NCI-H1092 treated with DMSO at 0.1 percent for 48 hours (cell line): Measurements from ENCODE around the gene CTBP2.

Experiments used
- DNase-seq: peaks from one replicate; lab custom pipeline; 2025; lab: John Stamatoyannopoulos, UW

CTBP2 gene

DNA sequence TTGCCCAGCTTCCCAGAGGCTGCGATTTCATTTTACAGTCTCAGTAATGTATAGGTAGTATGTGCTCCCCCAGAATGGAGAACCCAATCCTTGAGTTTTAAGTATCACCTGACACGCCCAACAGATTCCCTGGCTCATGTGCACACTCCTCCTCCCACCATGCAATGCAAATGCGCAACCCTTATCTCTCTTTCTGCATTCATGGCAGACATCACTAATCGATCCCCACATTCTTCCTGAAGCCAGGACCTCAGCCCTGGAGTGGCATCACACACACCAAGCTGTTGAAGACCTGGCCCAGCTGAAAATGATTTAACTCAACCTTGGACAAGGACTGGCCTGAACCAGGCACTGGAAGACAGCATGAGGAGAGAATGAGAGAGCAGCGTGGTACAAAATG lies 150.0 kb downstream of the CTBP2 start:
- no peak for DNase-seq

DNA sequence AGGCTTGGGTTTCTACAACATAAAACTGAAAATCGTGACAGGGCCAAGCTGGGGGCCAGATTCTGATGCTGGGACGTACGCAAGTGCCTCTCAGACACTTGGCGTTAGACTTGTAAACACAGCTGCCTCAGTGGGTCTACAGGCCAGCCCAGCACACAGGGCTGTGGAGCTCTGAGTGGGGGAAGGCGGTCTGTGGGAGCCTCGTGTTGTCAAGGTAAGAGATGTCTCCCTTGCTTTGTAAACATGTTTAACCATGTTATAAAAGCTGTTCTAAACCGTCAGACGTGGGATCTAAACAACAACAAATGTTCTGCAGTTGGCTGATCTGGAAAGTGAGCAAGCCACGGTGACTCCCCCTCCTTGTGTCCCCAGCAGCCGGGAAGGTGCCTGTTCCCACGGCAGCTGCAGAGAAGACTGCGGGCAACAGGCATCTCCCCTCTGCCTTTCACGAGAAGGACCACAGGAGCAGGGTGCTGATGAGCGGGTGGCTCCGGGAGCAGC lies 150.7 kb downstream of the CTBP2 start:
- DNase-seq, result no peak

DNA sequence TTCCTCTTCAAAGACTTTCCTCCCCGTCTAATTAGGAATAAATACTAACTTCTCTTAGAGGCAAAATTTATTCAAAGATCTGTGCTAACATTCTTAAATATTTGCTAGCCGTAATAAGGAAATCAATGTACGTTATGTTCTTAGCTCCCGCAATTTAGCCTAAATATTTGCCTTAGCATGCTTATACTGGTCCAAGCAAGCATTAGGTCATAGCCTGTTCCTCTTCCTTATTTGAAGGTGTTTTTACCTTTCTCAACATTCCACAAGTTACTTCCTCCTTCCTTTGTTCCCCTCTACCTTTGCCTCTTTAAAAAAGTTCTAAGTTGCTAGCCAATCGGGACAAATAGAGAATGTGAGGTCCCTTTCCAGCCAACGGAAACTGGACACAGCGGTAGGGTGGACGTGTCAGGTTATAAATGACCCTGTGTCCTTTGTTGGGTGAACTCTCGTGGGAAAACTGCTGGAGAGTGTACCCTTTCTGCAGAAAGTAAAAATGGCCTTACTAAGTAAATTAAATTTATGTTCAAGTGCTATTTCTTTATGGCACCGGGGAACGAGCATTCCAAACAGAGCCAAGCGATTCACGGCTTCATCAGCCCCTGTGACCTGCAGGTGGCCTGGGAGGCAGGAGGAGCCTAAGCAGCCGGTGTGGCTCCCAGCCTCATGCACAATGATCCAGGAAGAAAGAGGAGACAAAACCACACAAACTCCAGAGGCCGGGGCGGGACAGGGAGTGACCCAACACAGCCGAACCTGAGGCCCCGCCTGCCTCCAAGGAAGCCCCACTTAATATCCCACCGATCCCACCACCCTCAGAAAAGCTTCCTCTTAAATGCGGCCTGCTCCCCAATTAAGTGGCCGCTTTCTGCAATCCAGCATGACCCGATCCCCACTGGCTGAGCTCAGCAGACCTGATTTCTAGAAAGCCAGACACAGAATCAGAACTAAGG lies 151.4 kb downstream of the CTBP2 start:
- no peak for DNase-seq

DNA sequence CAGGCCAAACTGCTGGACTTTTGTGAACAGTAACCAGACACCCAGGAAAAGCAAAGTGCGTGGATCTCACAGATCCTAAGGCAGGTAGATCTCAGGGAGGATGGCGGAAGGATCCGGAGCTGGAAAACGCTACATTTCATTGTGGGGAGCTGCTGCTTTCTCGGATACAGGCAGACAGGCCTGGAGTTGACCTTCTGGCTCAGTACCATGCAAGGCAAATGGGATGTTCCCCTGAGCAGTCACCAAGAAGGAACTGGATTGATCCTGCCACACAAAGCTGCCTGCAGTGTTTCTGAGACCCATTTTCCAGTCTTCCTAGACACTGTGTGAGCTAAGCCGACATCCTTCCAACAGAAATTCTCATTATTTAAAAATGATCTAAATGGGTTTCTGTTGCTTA lies 152.9 kb downstream of the CTBP2 start:
- DNase-seq, result no peak

DNA sequence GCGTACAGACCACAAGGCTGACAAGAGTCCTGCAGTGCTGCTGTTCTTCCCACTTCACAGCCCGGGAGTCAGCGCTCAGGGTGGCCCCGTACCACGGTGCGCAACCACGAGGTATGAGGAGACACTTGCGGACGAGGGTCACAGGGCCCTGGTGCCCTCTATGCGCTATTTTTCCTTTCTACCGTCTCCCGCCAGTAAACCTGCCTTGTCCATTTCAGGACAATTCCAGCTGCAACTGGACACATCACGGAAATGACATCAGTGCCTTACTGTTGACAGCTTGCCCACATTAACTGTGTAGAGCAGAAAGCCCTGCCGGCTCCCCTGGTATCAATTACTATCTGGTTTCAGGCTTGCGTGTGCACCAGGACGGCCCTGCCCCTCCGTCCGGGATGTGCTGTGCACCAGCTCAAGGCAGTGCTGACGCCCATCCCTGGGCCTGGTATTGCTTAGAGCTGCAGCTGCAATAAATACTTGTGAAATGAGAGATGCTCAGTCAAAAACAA lies 153.4 kb downstream of the CTBP2 start:
- no peak for DNase-seq

DNA sequence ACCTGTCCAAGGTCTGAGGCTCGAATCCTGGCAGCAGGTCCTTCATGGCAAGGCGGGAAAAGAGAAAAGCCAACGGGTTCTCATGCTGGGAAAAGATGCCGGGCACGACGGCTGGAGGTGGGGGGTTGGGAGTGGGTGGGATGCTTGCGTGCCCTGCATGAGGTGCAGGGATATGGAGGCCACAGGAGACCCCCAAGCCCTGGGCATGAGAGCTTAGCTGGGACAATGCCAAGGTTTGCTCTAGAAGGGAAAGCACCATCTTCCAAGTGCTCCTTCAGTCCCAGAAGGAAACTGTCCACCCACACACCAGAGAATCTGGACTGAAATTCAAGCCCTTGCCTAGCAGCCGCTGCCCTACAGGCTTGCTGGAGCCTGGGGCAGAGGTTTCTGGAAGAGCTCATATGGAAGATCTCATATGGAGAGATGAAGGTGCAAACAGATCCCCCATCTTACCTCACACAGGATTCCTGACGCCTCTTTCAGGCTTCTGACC lies 154.1 kb downstream of the CTBP2 start:
- DNase-seq, result no peak

DNA sequence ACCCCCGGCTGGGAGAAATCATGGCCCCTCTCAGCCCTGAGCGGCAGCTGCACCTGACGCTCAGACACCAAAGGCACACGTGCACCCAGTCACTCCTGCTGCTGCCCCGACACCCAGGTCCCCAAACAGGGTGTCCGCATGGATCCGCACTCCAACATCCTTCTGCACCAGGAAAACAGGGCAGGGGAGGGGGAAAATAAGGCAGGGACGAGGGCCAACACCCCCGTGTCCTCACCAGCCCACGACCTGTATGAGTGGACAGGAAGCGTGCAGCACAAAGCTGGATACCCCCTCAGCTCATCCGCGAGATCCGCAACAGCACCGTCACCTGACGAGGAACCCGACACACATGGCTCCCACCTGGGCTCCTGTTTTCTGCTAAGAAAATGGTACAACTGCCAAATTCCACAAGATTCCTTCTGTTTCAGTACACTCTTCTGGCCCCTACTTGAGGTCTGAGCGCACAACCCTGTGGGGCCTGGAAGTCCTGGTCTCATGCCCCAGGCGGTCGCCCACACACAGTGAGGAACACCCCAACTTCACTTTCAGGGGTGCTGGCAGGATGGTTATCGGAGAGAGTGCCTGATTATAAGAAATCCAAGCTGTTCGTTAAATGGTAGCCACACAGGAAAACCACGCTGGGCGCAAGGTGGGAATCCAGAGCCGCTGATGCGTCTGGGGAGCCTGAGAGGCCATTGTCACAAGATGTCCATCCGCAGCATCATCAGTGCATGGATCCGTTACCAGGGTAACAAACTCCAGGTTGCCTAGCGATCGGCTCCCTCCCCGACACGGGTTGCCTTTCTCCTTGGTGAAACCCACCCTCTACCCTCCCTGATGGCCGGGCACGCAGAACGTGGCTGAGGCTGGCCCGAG lies 154.8 kb downstream of the CTBP2 start:
- DNase-seq, result no peak

DNA sequence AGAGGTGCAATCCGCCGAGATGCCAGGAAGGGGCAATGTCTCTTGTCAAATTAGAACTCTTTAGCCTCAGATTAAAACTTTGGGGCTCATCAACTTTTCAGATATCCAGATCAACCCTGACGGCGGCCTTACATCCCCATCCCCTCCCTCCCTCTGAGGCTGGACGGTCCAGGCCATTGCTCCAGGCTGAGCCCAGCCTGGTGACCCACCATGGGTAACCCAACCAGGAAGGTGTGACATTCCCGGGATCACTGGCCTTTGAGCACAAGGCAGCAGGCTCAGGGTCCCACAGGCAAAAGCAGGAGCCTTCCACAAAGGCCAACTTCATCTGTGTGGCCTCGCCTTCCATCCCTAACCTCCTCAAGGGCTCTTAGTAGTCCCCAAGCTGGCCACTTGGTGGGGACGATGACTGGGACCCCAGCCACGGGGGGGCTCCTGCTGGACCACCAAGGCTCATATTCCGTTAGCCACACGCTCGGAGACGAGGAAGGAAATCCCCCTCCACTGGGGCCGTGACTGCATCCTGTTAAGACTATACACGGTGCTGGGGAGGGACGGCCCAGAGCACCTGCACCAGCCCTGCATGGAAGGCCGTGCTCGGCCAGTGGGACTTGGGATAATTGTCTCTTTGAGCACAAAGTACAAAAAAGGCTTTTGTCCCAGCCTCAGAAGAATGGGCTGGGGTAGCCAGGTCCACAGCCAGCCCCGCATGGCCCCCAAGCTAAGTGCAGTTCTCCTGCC lies 155.6 kb downstream of the CTBP2 start:
- no peak for DNase-seq

DNA sequence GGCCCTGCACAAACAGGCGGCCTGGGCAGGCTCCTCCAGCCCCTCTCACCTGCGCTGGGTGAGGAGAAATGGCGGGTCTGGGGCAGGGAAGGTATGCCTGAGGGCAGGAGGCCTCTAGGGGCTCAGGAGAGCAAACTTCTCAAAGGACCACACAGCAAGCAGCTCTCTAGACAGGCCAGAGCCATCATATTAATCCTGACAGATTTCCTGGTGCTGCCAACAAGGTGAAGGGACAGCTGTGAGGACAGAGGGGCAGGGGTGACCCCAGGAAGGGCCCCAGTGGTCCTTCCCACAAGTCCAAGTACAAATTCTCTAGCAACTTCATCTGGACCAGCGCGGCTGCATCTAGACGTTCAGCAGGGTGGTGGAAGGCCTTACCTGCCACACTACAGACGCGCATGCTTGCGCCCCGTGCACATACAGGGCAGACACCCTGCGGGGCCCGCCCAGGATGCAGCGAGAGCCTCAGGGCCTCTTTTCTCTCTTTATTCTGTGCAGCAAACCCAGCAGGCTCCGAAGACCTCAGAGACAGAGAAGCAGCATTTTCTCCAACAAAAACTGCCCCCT lies 156.4 kb downstream of the CTBP2 start:
- DNase-seq, result no peak

DNA sequence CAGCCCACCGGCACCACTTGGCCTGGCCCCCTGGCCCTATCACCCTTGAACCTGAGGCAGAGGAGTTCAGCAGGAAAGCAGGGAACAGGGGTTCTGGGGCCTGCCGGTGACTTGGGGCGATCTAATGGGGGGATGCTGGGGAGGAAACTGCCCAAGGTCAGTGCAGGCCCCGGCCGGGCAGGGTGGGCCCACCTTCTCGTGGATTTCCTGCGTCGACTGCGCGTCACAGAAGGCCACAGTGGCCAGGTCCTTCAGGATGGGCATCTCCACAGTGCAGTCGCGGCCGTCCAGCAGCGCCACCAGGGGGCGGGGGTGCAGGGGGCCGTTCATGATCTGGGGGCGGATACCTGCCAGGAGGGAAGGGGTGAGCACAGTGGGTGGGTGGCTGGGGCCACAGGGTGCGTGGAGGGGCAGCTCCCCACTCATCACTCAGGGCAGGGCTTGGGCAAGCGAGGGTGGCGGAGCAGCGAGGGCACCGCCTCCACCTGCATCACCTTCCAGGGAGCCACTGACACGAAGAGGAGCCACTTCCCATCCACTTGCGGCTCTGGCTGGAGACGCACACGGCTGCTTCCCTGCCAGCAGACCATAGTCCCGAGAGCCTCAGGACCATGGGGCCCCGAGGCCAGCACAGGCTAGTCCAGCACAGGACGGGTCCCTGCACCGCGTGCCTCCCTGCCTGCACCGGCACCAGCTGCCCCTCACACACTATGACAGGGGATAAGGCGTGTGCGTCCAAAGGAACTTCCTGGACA lies 157.0 kb downstream of the CTBP2 start:
- no peak for DNase-seq

DNA sequence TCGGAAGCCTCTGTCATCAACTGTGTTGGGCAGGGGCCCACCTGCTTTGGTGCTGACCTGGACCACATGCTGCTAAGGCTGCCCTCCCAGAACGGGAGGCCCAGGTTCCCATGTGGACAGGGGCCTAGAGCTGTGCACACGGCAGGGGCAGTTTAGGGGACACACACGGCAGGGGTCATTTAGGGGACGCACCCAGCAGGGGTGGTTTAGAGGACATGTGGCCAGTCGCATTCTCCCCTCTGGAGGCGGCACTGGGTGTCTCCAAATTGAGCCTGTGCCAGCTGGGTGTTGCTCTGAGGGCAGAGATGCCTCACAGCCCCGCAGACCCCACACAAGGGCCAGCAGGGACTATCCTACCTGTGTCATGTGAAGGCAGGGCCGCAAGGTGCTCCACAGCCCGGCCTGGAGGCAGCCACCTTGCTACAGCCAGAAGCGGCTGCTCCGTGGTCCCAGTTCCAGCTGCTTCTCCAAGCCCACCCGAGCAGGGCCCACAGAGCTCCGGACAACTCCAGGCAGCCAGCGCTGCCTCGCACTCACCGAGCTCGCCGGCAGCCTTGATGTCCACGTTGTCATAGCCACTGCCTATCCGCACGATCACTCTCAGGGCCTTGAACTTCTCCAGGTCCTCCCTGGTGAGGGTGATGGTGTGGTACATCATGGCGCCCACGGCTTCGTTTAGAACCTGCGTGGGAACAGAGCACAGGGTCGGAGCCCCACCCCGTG lies 157.8 kb downstream of the CTBP2 start:
- no peak for DNase-seq

DNA sequence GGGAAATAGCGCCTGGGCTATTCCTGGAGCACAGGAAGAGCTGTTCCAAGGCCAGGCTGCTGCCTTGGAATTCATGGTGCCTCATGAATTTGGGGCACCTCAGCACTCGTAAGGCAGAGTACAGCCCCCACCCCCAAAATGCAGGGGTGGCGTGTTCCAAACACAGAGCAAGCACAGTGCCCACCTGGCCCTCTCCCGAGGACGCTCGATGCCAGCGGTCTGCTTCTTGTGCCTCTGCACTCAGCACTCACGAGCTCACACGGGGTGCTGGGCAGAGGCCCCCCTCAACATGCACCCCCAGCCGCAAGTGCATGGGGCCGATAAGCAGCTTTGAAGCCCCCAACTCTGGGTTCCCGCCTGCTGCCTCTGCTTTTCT lies 158.3 kb downstream of the CTBP2 start:
- no peak for DNase-seq

DNA sequence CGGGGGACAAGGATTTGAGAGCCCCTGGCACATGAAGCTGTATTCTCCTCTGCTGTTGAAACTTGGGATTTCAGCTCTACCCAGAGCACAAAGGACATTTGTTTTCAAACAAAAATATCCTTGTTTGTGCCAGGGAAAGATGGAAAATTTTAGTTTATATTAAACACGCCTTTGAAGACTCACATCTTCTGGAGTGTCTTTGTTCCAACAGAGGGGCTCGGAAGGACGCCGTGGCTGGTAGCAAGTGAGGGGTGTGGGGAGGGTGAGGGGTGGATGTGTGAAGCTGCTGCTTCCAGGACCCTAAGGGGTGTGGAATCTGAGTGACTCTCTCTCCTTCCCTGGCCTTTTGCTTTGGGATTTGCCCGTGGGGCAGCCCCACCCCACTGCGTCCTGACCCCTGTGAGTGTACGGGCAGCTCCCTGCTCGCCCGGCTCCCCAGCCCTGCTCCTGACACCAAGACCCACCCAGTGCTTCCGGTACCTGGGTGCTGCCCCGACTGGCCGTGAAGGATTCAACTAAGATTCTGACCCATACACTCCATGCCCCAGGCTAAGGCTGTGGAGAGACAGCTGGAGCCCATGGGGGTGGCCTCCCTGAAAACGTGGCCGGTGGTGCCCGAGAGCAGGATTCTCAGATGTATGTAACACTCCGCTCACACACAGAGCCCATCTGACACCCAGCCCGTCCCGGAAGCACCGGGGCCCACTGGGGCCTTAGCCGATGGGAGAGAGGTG lies 158.9 kb downstream of the CTBP2 start:
- no peak for DNase-seq

DNA sequence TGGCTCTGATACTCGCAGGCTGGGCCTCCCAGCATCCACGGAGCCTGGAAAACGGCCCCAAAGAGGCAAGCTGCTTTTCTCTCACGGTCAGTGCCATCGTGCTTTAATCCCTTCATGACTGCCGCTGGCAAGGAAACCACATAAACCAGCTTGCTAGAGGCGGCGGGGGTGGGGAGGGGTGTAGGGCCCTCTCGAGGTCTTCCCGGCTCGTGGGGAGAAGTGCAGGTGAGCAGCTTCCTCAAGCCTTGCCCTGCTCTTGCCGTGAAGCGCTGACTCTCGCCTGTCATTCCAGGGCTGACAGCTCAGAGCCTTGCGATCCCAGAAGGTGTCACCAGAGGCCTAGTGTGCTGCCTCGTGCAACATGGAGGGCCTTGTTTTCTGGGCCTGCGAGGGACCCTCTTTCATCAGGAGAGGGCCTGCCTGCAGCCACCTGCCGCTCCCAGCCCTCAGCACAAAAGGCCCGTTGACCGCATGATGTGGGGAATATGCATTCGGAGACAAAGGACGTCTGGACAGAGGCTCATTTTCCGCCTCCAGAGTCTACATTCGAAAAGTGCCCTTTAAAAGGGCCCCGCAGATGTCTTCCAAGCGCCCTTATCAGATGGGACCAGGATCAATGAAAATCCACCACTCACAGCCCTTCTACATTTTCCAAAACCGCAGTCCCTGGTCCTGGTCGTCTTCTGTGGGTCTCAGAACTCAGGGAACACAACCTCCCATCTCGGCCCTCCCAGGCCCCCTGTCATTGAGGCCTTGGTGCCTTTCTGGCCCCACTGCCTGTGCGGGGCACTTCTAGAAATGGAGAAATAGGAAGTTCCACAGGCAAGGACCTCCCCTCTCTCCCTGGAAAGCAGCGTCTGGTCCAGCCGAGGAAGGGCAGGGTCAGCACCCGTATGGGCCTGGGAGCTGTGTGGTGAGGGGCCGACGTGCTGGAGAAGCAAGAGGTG lies 159.7 kb downstream of the CTBP2 start:
- DNase-seq, result no peak

DNA sequence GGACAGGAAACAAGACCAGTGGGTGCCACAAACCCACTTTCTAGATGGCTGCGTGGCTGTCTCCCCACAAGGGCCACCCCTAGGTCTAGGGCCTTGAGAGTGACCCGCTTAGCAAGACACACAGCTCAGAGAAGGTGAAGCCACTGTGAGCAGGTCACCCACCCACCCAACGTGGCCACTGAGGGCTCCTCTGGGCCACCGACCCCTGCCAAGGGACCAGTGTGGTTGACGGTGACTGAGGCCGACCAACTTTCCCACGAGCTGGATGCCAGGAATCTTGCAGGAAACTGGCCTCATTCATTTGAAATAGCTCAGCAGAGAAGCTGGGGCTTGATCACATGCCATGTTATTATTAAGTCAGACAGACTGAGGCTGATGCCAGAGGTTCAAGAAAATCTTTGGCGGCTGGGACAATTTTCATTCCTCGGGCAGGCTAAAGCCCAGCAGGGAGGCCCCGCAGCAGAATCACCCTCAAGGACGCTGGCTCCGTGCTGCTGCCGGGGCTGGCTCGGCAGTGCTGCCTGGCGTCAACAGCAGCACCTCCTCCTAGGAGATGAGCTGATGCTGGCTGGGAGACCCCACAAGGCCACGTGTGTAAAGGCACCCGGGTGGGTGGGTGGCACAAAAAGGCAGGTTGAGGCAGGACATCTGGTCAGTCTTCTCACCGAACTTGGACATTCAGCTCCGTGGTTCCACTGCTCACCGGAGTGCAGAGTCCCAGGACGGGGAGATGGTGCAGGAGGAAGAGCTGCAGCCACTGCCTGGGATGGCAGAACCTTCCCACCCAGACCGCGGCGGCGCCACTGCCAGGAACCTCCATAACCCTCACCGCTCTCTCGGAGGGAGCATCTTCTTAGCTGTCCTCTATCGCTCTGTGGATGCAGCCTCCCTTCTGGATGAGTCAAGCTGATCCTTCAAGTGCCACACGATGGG lies 160.7 kb downstream of the CTBP2 start:
- no peak for DNase-seq

DNA sequence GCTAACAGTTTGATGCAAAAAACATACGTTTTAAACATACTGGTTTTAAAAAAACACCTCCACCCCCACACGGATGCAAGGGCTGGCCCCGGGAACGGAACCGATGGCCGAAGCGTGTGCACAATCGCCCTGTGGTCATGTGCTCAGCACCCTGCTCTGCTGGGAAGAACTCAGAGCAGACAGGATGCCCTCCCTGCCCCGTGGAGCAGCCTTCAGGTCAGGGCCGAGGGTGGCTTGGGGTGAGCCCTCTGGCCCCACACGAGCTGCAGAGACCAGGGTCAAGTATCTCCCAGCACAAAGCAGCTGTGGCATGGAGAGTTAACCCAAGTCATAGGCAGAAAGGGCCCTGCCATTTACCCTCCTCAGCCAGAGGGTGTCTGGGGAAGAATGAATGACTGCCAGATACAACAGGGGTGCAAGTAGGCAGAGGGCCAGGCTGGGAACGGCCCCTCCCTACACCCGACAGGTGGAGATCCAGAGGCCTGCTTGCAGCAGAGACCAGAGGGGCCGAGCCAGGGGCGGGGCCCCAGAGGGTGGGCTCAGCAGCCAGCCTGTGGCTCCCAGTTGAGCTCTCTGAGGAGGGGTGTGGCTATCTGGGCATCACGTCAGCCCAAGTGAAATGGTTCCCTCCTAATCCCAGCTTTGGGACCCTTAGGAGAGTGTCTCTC lies 161.6 kb downstream of the CTBP2 start:
- no peak for DNase-seq
